PC-9 (cell line): ENCODE results near the gene PDE4C. TPM values are rescaled to one million over a fixed set of nuclear protein-coding genes. Genes with fewer than 3 reads are reported as not detected.

Experiments used
- BruUV-seq: library from RNA; stranded (reverse); fragments of 400-500 nt; replicated peaks from 2 replicates; lab custom pipeline; 2021; lab: Mats Ljungman, UMichigan
- CTCF ChIA-PET: fragments of 300-600 bp; sonication (Branson Sonifier 250); formaldehyde crosslinking; loops from one replicate; lab custom pipeline; 2022; ENCODE audit warnings: antibody characterized with exemption; lab: Charles Lee
- POLR2A ChIA-PET: fragments of 300-600 bp; sonication (Branson Sonifier 250); formaldehyde crosslinking; loops from one replicate; lab custom pipeline; 2022; ENCODE audit warnings: antibody characterized with exemption; ENCODE audit not compliant: unreplicated experiment; lab: Charles Lee
- DNase-seq, 2 experiments: peaks; one replicate each; pipeline versions ENCODE4 v3.0.0 to v3.0.0-alpha.2; 2015 to 2022; ENCODE audit warnings: mixed read lengths in 1 of 2
- H2AFZ ChIP-seq: fragments of 200-600 bp; sonication (generic); 2 replicates; pipeline ENCODE4 v1.8.1; 2017; ENCODE audit warnings: antibody characterized with exemption
- H3F3A ChIP-seq: fragments of 200-600 bp; sonication (generic); 2 replicates; pipeline ENCODE4 v1.8.1; 2017; ENCODE audit warnings: antibody characterized with exemption, mild to moderate bottlenecking, low read depth; ENCODE audit not compliant: insufficient read depth
- H3K27ac ChIP-seq: fragments of 200-600 bp; sonication (generic); 2 replicates; pipeline ENCODE4 v1.6.1; 2016; ENCODE audit warnings: mixed run types
- H3K27me3 ChIP-seq: fragments of 200-600 bp; sonication (generic); 2 replicates; pipeline ENCODE4 v1.6.1; 2016; ENCODE audit warnings: low read depth, mixed run types; ENCODE audit not compliant: insufficient read depth
- H3K36me3 ChIP-seq: fragments of 200-600 bp; sonication (generic); 2 replicates; pipeline ENCODE4 v1.6.1; 2016; ENCODE audit warnings: low read depth, mixed run types
- H3K4me1 ChIP-seq: fragments of 200-600 bp; sonication (generic); replicated peaks from 2 replicates; pipeline ENCODE4 v1.6.1; 2016; ENCODE audit warnings: mixed run types; ENCODE audit not compliant: insufficient read depth
- H3K4me2 ChIP-seq: fragments of 200-600 bp; sonication (generic); 2 replicates; pipeline ENCODE4 v1.6.1; 2017; ENCODE audit warnings: mixed run types
- H3K4me3 ChIP-seq: fragments of 200-600 bp; sonication (generic); 2 replicates; pipeline ENCODE4 v1.6.1; 2016; ENCODE audit warnings: mixed run types
- H3K79me2 ChIP-seq: fragments of 200-600 bp; sonication (generic); 2 replicates; pipeline ENCODE4 v1.6.1; 2017; ENCODE audit warnings: low read depth, mixed run types
- H3K9me2 ChIP-seq: fragments of 200-600 bp; sonication (generic); 2 replicates; pipeline ENCODE4 v1.8.1; 2017; ENCODE audit warnings: mild to moderate bottlenecking; ENCODE audit not compliant: insufficient read depth
- H3K9me3 ChIP-seq: fragments of 200-600 bp; sonication (generic); 2 replicates; pipeline ENCODE4 v1.8.1; 2016; ENCODE audit warnings: low read depth; ENCODE audit not compliant: insufficient read depth
- H4K20me1 ChIP-seq: fragments of 200-600 bp; sonication (generic); 2 replicates; pipeline ENCODE4 v1.8.1; 2017; ENCODE audit not compliant: insufficient read depth
- EZH2 ChIP-seq: fragments of 200-600 bp; sonication (generic); IDR thresholded peaks from 2 replicates; pipeline ENCODE4 v1.8.0; 2017; ENCODE audit warnings: antibody characterized with exemption, low read depth
- intact Hi-C: fragments of 100-400 bp; cut with micrococcal nuclease; formaldehyde crosslinking; loops from one replicate; pipeline ENCODE4 v1.10.0; 2022; ENCODE audit not compliant: unreplicated experiment
- total RNA-seq: library from RNA; stranded (reverse); gene quantifications from 2 replicates; pipeline ENCODE4 v1.2.3, GENCODE V29; 2021
- TF ChIP-seq, protein P1 (sequence below): fragments of 200-600 bp; sonication (generic); conservative IDR thresholded peaks from 2 replicates; pipeline ENCODE4 v1.6.1; 2017; ENCODE audit warnings: mixed run types, antibody characterized with exemption, mild to moderate bottlenecking, moderate library complexity

The PDE4C gene
- total RNA-seq, 1 experiment from 2014 or later: 2.2 TPM

DNA sequence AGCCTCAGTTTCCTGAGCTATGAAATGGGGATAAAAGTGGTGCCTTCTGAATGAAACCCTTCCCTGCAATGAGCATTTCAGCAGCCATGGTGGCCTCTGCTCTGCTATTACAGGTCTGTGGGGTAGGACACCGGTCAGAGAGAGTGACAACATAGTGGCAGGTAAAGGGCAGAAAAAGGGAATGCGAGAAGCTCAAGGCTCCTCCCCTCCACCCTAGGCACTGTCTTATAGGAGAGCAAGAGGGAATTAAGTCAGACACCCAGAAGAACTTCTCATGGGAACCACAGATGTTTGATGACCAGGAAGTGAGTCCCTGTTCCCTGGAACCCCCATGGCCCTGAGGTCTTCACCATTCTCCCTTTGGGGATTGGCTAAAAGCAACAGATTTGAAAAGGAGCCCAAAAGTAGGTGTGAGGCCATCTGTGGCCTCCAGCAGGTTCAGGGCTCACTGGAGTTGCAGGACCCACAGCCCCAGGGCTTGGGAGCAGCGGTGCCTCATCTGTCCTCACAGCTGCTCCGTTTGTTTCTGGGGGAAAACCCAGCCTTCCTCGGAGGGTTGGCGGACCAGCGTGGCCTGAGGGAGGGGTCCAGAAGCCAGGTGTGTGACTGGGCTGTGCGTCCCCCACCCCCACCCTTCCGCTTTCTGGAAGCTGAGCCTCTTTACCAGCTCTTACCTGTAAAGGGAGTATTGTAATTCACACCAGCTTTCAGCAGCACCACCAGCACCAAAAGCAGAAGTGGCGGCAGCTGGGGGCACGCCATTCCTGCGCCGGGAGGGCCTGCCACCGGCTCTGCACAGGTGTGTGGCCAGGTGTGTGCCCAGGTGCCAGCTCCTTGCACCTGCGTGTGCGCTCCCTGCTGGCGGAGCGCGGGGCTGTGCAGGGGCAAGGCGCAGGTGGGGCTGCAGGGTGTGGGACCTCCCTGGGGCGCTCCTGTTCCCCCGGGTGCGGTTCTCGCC is 28.6 kb upstream of the PDE4C start:
- intact Hi-C loops: loop anchor here (5.0 to 10.0 kb wide), 2 partner anchors 63 to 160 kb away; partner anchors contain the start of genes MPV17L2 and SSBP4
- peak overlapping the region; percentile 87 for H3K4me2 ChIP-seq

DNA sequence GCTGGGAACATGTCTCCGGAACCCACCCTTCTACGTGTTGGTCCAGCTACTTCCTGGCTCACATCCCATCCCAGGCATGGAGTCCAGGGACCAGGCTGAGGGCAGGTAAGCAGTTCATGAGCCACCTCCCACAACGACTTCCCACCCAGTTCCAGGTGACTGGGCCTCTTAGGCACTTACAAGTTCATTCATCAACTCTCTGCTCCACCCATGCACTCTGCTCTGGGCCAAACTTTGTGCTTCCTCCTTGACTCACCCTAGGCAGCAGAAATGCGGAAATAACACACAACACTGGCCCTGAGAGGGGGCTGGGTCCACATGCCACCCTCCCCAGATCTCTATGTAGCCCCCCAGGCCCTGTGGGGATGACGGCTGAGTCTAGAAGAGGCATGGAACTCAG is 27.5 kb upstream of the PDE4C start:
- Histone ChIP-seq H3K9me2 (no peaks in the 10 kb centered on the region), H3K9me3 (no peaks in the 10 kb centered on the region), H2AFZ (0 out of 2 replicates have a peak overlapping the region, but pooled peaks have one; percentile 3), H3K79me2 (no peaks in the 10 kb centered on the region), H3F3A (peaks cover 43% of the 10 kb centered on the region), H4K20me1 (no peaks in the 10 kb centered on the region), H3K36me3 (no peaks in the 10 kb centered on the region), H3K27ac (peak overlapping the region; percentile 98), H3K27me3 (no peaks in the 10 kb centered on the region), H3K4me2 (peak overlapping the region; percentile 87), H3K4me3 (peak overlapping the region; percentile 54), H3K4me1 (peaks cover 39% of the 10 kb centered on the region)
- CTCF ChIA-PET: interaction anchor here (0.6 to 2.9 kb wide), 7 partner anchors 10 to 137 kb away, joined by 3 to 13 read pairs (median 6); partner anchors contain the start of gene MPV17L2
- peak; percentile 78 to 98 for DNase-seq
- BruUV-seq: no TSS peak
- TF ChIP-seq EZH2: no peak
- TF ChIP-seq, protein P1, sequence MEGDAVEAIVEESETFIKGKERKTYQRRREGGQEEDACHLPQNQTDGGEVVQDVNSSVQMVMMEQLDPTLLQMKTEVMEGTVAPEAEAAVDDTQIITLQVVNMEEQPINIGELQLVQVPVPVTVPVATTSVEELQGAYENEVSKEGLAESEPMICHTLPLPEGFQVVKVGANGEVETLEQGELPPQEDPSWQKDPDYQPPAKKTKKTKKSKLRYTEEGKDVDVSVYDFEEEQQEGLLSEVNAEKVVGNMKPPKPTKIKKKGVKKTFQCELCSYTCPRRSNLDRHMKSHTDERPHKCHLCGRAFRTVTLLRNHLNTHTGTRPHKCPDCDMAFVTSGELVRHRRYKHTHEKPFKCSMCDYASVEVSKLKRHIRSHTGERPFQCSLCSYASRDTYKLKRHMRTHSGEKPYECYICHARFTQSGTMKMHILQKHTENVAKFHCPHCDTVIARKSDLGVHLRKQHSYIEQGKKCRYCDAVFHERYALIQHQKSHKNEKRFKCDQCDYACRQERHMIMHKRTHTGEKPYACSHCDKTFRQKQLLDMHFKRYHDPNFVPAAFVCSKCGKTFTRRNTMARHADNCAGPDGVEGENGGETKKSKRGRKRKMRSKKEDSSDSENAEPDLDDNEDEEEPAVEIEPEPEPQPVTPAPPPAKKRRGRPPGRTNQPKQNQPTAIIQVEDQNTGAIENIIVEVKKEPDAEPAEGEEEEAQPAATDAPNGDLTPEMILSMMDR: no peak
- POLR2A ChIA-PET: interaction anchor here (0.6 to 0.9 kb wide), 3 partner anchors 28 to 75 kb away, joined by 4 to 8 read pairs (median 5); partner anchors contain the start of gene JUND
- intact Hi-C loops: loop anchor here (2.0 to 10.0 kb wide), 3 partner anchors 61 to 161 kb away; partner anchors contain the start of genes MPV17L2 and SSBP4

More for the DNA sequence above, 28.6 kb upstream of the PDE4C start:
- Histone ChIP-seq H3K4me3 (peak overlapping the region; percentile 54), H3K4me1 (peaks cover 39% of the 10 kb centered on the region), H4K20me1 (no peaks in the 10 kb centered on the region), H3K9me3 (no peaks in the 10 kb centered on the region), H3K9me2 (no peaks in the 10 kb centered on the region), H3K27me3 (no peaks in the 10 kb centered on the region), H3K79me2 (no peaks in the 10 kb centered on the region), H3F3A (peaks cover 43% of the 10 kb centered on the region), H2AFZ (peak overlapping the region; percentile 70), H3K36me3 (no peaks in the 10 kb centered on the region), H3K27ac (peak overlapping the region; percentile 98)
- no peak for TF ChIP-seq EZH2
- TF ChIP-seq, protein P1: peak; percentile 63
- ChIA-PET CTCF (interaction anchor here (0.7 to 2.9 kb wide), 5 partner anchors 20 to 142 kb away, joined by 4 to 13 read pairs (median 7); no protein-coding TSS in a partner anchor), POLR2A (interaction anchor here (0.6 to 1.1 kb wide), 4 partner anchors 27 to 90 kb away, joined by 3 to 8 read pairs (median 4); partner anchors contain the start of genes JUND and MPV17L2)
- peak; percentile 70 to 84 for DNase-seq
- BruUV-seq: no TSS peak

DNA sequence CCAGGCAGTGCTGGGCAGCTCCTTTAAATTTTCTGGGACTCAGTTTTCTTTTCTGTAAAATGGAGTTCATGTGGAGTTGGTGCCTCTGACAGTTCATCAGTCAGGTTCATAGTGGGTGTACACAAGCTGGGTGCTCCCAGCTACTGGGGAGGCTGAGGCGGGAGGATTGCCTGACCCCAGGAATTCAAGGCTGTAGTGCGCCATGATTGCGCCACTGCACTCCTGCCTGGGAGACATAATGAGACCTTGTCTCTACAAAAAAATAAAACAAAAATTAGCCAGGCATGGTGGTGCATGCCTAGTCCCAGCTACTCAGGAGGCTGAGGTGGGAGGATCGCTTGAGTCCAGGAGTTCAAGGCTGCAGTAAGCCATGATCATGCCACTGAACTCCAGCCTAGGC is 26.9 kb upstream of the PDE4C start:
- no peak for DNase-seq
- no peaks in the 10 kb centered on the region for H3K36me3 ChIP-seq
- intact Hi-C loops: loop anchor here (2.0 to 10.0 kb wide), 3 partner anchors 61 to 162 kb away; partner anchors contain the start of genes MPV17L2 and SSBP4
- H2AFZ ChIP-seq: 0 out of 2 replicates have a peak overlapping the region, but pooled peaks have one; percentile 3
- H3K27ac ChIP-seq: peak overlapping the region; percentile 98
- peaks cover 39% of the 10 kb centered on the region for H3K4me1 ChIP-seq
- peak overlapping the region; percentile 23; the same call in 1 of the 2 replicates for H3K4me3 ChIP-seq
- H4K20me1 ChIP-seq: no peaks in the 10 kb centered on the region
- no peaks in the 10 kb centered on the region for H3K79me2 ChIP-seq
- peaks cover 43% of the 10 kb centered on the region for H3F3A ChIP-seq
- H3K9me3 ChIP-seq: no peaks in the 10 kb centered on the region
- no peak for TF ChIP-seq EZH2
- TF ChIP-seq, protein P1: no peak
- POLR2A ChIA-PET: interaction anchor here (0.6 to 0.9 kb wide), 3 partner anchors 29 to 76 kb away, joined by 4 to 8 read pairs (median 5); partner anchors contain the start of gene JUND
- BruUV-seq: no TSS peak
- H3K27me3 ChIP-seq: no peaks in the 10 kb centered on the region
- no peaks in the 10 kb centered on the region for H3K9me2 ChIP-seq
- H3K4me2 ChIP-seq: peak overlapping the region; percentile 87
- CTCF ChIA-PET: interaction anchor here (0.6 to 2.9 kb wide), 10 partner anchors 9 to 136 kb away, joined by 3 to 13 read pairs (median 4); partner anchors contain the start of genes IFI30 and MPV17L2
